ENCODE data around the gene RFX1.
"Not testable (repeated sequence)": the region's sequence is repeated elsewhere in the genome, so short reads cannot be mapped to it uniquely, and the experiment has no call there.

RFX1 gene

DNA sequence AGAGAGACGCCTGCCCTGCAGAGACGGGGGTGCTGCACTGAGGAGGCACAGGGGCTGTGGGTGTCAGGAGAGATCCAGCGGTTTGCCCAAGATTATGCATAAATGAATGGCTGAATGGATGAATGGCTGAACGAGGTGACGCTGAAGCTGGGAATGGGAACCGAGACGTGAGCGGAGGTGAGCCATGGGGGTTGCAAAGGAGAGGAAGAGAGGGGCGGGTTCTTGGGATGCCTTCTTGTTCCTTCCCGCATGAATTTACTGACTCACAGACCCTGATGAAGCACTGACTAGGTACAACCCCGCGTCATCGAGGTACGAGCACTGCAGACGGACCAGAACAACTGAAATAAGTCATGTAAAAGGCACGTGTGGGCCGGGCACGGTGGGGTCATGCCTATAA is 37.1 kb downstream of the RFX1 start:
- peaks cover 26% of the 10 kb centered on the region for H3K36me3 ChIP-seq (ENCODE audit: low read depth)
- DNase-seq (ENCODE audit: low spot score) (no peak), ATAC-seq (ENCODE audit: low read depth) (no peak)
- TF ChIP-seq, protein P1, sequence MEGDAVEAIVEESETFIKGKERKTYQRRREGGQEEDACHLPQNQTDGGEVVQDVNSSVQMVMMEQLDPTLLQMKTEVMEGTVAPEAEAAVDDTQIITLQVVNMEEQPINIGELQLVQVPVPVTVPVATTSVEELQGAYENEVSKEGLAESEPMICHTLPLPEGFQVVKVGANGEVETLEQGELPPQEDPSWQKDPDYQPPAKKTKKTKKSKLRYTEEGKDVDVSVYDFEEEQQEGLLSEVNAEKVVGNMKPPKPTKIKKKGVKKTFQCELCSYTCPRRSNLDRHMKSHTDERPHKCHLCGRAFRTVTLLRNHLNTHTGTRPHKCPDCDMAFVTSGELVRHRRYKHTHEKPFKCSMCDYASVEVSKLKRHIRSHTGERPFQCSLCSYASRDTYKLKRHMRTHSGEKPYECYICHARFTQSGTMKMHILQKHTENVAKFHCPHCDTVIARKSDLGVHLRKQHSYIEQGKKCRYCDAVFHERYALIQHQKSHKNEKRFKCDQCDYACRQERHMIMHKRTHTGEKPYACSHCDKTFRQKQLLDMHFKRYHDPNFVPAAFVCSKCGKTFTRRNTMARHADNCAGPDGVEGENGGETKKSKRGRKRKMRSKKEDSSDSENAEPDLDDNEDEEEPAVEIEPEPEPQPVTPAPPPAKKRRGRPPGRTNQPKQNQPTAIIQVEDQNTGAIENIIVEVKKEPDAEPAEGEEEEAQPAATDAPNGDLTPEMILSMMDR (IDR thresholded peaks at IDR 0.05; ENCODE audit: poor library complexity, severe bottlenecking), result no peak
- peaks cover 2% of the 10 kb centered on the region for H3K4me1 ChIP-seq (ENCODE audit: insufficient read depth, poor library complexity, severe bottlenecking)
- H3K27me3 ChIP-seq (ENCODE audit: insufficient read depth, poor library complexity, severe bottlenecking), result no peaks in the 10 kb centered on the region
- H3K9me3 ChIP-seq (ENCODE audit: severe bottlenecking), result no peaks in the 10 kb centered on the region
- no peak overlapping the region for H3K4me3 ChIP-seq (ENCODE audit: severe bottlenecking)
- no peak overlapping the region for H3K27ac ChIP-seq (ENCODE audit: poor library complexity, severe bottlenecking)

DNA sequence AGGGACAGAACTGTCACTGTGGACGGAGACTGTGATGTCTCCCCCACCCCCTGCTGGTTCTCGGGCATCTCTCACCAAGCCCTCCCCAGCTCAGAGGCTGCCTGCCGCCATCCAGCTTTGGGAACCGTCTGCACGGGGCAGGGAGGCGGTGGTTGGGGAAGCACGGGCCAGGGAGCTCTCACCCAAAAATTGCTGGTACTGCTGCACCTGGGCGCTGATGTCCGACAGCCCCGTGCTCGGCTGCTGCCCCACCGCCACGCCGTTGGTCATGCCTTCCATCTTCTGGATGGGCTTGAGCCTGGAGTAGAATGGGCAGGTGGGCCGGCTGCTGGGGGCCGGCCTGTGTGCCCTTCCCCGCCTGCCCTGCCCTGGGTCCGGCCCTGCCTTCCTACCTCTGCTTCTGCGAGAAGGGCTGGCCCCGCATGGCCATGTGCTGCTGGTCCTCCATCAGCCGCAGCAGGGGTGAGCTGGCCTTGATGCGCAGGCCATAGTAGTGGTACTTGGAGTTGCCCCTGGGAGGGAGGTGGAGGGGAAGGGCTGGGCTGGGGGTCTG is 37.7 kb downstream of the RFX1 start:
- H3K36me3 ChIP-seq (ENCODE audit: low read depth), result peaks cover 22% of the 10 kb centered on the region
- H3K27ac ChIP-seq (ENCODE audit: poor library complexity, severe bottlenecking), result no peak overlapping the region
- H3K4me1 ChIP-seq (ENCODE audit: insufficient read depth, poor library complexity, severe bottlenecking), result no peaks in the 10 kb centered on the region
- H3K9me3 ChIP-seq (ENCODE audit: severe bottlenecking), result no peaks in the 10 kb centered on the region
- H3K27me3 ChIP-seq (ENCODE audit: insufficient read depth, poor library complexity, severe bottlenecking), result no peaks in the 10 kb centered on the region
- H3K4me3 ChIP-seq (ENCODE audit: severe bottlenecking), result no peak overlapping the region
- TF ChIP-seq, protein P1 (IDR thresholded peaks at IDR 0.05; ENCODE audit: poor library complexity, severe bottlenecking), result no peak
- ATAC-seq (ENCODE audit: low read depth) (no peak; the same call in 2 of the 3 replicates), DNase-seq (ENCODE audit: low spot score) (no peak)

DNA sequence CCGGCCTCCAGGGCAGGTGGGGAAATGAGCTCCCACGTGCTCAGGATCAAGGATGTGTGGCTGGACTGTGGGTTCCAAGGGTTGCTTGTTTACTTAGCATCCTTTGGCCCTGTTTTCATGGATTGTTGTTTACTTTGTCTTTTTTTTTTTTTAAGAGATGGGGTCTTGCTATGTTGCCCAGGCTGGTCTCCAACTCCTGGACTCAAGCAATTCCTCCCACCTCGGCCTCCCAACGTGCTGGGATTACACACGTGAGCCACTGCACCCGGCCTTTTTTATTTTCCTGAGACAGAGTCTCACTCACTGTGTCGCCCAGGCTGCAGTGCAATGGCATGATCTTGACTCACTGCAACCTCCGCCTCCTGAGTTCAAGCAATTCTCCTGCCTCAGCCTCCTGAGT is 38.9 kb downstream of the RFX1 start:
- not testable (repeated sequence) for H3K27me3 ChIP-seq (ENCODE audit: insufficient read depth, poor library complexity, severe bottlenecking); H3K9me3 ChIP-seq (ENCODE audit: severe bottlenecking); H3K4me3 ChIP-seq (ENCODE audit: severe bottlenecking); H3K4me1 ChIP-seq (ENCODE audit: insufficient read depth, poor library complexity, severe bottlenecking); DNase-seq (ENCODE audit: low spot score); ATAC-seq (ENCODE audit: low read depth); H3K27ac ChIP-seq (ENCODE audit: poor library complexity, severe bottlenecking)
- H3K36me3 ChIP-seq (ENCODE audit: low read depth), result peaks cover 14% of the 10 kb centered on the region

DNA sequence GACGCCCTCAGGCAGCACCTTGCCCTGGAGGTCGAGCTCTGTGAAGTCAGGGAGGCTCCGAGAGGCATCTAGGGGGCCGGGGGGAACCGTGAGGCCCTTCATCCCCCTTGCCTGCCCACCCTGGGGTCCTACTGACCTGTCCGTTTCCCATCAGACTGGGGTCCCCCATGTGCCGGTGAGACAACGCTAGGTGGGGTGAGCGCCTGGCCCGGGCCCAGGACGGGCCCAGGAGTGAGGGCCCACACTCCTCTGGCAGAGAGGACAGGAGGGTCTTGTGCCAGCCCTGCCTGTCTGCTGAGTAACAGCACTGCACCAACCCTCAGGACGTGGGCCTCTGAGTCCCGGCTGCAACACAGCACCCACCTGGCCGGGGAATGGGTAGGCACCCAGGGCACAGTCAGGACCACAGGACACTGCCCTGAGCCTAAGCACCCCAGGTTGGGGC is 39.4 kb downstream of the RFX1 start:
- TF ChIP-seq, protein P1 (IDR thresholded peaks at IDR 0.05; ENCODE audit: poor library complexity, severe bottlenecking), result no peak
- no peaks in the 10 kb centered on the region for H3K27me3 ChIP-seq (ENCODE audit: insufficient read depth, poor library complexity, severe bottlenecking)
- no peak for ATAC-seq (ENCODE audit: low read depth)
- H3K4me3 ChIP-seq (ENCODE audit: severe bottlenecking), result no peak overlapping the region
- H3K4me1 ChIP-seq (ENCODE audit: insufficient read depth, poor library complexity, severe bottlenecking), result no peaks in the 10 kb centered on the region
- H3K9me3 ChIP-seq (ENCODE audit: severe bottlenecking), result no peaks in the 10 kb centered on the region
- no peak overlapping the region for H3K27ac ChIP-seq (ENCODE audit: poor library complexity, severe bottlenecking)
- DNase-seq (ENCODE audit: low spot score), result no peak
- peaks cover 15% of the 10 kb centered on the region for H3K36me3 ChIP-seq (ENCODE audit: low read depth)

DNA sequence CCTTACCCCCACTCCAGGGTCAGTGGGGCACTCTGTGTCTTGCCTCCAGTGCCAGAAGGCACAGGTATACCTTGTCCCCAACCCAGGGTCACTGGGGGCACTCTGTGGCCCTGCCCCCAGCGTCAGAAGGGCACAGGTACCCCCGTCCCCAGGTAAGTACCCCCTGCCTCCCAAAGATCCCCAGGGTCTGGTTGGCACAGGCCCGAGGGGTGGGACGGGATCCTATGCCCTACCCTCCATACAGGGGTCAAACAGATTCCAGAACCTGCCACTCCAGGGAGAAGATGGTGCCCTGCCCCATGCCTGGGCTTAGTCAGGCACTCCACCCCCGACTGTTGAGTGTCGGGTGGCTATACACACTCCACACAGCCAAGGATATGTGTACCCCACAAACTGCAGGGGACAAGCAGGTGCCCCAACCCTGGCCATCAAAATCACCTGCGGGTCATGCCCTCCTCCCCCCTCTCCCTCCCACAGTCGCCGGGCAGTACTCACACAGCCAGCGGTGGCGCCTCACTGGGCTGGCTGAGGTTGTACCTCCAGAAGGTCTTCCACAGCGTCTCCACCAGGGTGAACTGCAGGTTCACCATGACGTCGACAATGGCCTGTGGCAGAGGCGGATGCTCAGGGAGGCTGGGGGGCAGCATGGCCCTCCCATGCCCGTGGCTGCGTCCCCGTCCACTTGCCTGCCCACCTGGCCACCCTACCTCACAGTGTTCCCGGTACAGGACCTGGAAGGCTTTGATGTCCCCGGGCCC is 40.0 kb downstream of the RFX1 start:
- peaks cover 19% of the 10 kb centered on the region for H3K36me3 ChIP-seq (ENCODE audit: low read depth)
- no peak for DNase-seq (ENCODE audit: low spot score)
- H3K4me1 ChIP-seq (ENCODE audit: insufficient read depth, poor library complexity, severe bottlenecking), result no peaks in the 10 kb centered on the region
- H3K27ac ChIP-seq (ENCODE audit: poor library complexity, severe bottlenecking), result no peak overlapping the region
- ATAC-seq (ENCODE audit: low read depth), result no peak
- no peak overlapping the region for H3K4me3 ChIP-seq (ENCODE audit: severe bottlenecking)
- no peaks in the 10 kb centered on the region for H3K9me3 ChIP-seq (ENCODE audit: severe bottlenecking)
- TF ChIP-seq, protein P1 (IDR thresholded peaks at IDR 0.05; ENCODE audit: poor library complexity, severe bottlenecking), result no peak
- H3K27me3 ChIP-seq (ENCODE audit: insufficient read depth, poor library complexity, severe bottlenecking), result no peaks in the 10 kb centered on the region

All from RWPE2 (cell line).